ENCODE results near the gene PRSS2.

Gene PRSS2

GRCh38 chr7:142804728-142805207 is 34.0 kb downstream of the PRSS2 start:
- no peak for DNase-seq

GRCh38 chr7:142805350-142806021 is 34.7 kb downstream of the PRSS2 start:
- no peak for DNase-seq

GRCh38 chr7:142806022-142806356 is 35.2 kb downstream of the PRSS2 start:
- no peak for DNase-seq

- no peak for DNase-seq
Measured at GRCh38 chr7:142806957-142807356, 36.2 kb downstream of the PRSS2 start.

- DNase-seq: no peak
Measured at GRCh38 chr7:142807855-142808460, 37.2 kb downstream of the PRSS2 start.

- no peak for DNase-seq
Measured at GRCh38 chr7:142808461-142808801, 37.7 kb downstream of the PRSS2 start.

GRCh38 chr7:142808802-142809583 is 38.2 kb downstream of the PRSS2 start:
- no peak for DNase-seq

- no peak for DNase-seq
Measured at GRCh38 chr7:142809671-142810070, 38.9 kb downstream of the PRSS2 start.

GRCh38 chr7:142811154-142811737 is 40.5 kb downstream of the PRSS2 start:
- DNase-seq: no peak

GRCh38 chr7:142812437-142813215 is 41.9 kb downstream of the PRSS2 start:
- no peak for DNase-seq

- no peak for DNase-seq
Measured at GRCh38 chr7:142813226-142813625, 42.5 kb downstream of the PRSS2 start.

- no peak for DNase-seq
Measured at GRCh38 chr7:142813699-142814098, 42.9 kb downstream of the PRSS2 start.

GRCh38 chr7:142814451-142814850 is 43.7 kb downstream of the PRSS2 start:
- DNase-seq: no peak

GRCh38 chr7:142815134-142815533 is 44.4 kb downstream of the PRSS2 start:
- no peak for DNase-seq

- no peak for DNase-seq
Measured at GRCh38 chr7:142817506-142817905, 46.7 kb downstream of the PRSS2 start.

GRCh38 chr7:142819530-142819929 is 48.8 kb downstream of the PRSS2 start:
- no peak for DNase-seq

- DNase-seq: no peak
Measured at GRCh38 chr7:142822714-142823113, 51.9 kb downstream of the PRSS2 start.

Data from NCI-H2227 treated with DMSO at 0.1 percent for 48 hours (cell line).